Activated naive CD4-positive, alpha-beta T cell treated with anti-CD3 and anti-CD28 coated beads for 36 hours (primary cell): ENCODE results near the gene CERT1. TPM values are rescaled to one million over a fixed set of nuclear protein-coding genes. Genes with fewer than 3 reads are reported as not detected.

ENCODE experiments used
- CTCF ChIA-PET: fragments of 350-600 bp; sonication (Branson Sonifier 250); formaldehyde crosslinking; loops from one replicate; lab custom pipeline; 2021; ENCODE audit warnings: antibody characterized with exemption; lab: Charles Lee
- DNase-seq: peaks from one replicate; pipeline ENCODE4 v3.0.0-alpha.2; 2020
- H3K27ac Mint-ChIP-seq: one replicate; pipeline ENCODE4 v1.8.0; 2021; ENCODE audit warnings: mild to moderate bottlenecking, mixed read lengths
- H3K27me3 Mint-ChIP-seq: one replicate; pipeline ENCODE4 v1.8.0; 2021; ENCODE audit warnings: low read depth, mixed read lengths
- H3K36me3 Mint-ChIP-seq: one replicate; pipeline ENCODE4 v1.8.0; 2021; ENCODE audit warnings: low read depth, mixed read lengths
- H3K4me1 Mint-ChIP-seq: one replicate; pipeline ENCODE4 v1.8.0; 2021; ENCODE audit warnings: low read depth, mixed read lengths
- H3K4me3 Mint-ChIP-seq: one replicate; pipeline ENCODE4 v1.8.0; 2021; ENCODE audit warnings: mild to moderate bottlenecking, moderate library complexity, mixed read lengths
- H3K9me3 Mint-ChIP-seq: one replicate; pipeline ENCODE4 v1.8.0; 2021; ENCODE audit warnings: mixed read lengths
- intact Hi-C: fragments of 100-400 bp; cut with micrococcal nuclease; formaldehyde crosslinking; loops from one replicate; pipeline ENCODE4 v1.15.1; 2023
- total RNA-seq, 2 experiments: library from RNA; stranded (reverse); gene quantifications; one replicate each; pipeline ENCODE4 v1.2.3, GENCODE V29; 2021

The CERT1 gene
- total RNA-seq, 2 experiments from 2014 or later, result 17.1 to 18.5 TPM

DNA sequence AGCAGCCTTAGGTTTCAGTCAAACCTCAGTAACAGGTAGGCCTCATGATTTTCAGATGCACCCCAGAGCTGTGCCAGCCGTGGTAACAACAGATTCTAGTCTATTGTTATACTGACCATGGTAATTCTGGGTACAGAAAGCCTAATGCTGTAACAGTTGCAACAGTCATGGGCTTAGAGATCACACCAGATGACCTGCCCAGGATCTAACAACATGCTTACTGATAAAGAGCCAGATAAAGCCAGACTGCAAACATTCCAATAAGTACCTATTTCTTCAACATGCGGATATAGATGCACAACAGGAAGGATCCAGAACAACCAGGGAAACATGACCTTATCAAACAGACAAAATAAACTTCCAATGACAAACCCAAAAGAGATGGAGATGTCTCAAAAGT lies 42.8 kb downstream of the CERT1 start:
- no peak overlapping the region for H3K4me3 Mint-ChIP-seq
- no peak for DNase-seq
- intact Hi-C loops, result no loop called here
- peaks cover 24% of the 10 kb centered on the region for H3K9me3 Mint-ChIP-seq
- H3K27me3 Mint-ChIP-seq, result no peaks in the 10 kb centered on the region
- CTCF ChIA-PET, result no interaction called here
- H3K27ac Mint-ChIP-seq, result no peak overlapping the region
- peaks cover 30% of the 10 kb centered on the region for H3K4me1 Mint-ChIP-seq
- peaks cover 28% of the 10 kb centered on the region for H3K36me3 Mint-ChIP-seq

DNA sequence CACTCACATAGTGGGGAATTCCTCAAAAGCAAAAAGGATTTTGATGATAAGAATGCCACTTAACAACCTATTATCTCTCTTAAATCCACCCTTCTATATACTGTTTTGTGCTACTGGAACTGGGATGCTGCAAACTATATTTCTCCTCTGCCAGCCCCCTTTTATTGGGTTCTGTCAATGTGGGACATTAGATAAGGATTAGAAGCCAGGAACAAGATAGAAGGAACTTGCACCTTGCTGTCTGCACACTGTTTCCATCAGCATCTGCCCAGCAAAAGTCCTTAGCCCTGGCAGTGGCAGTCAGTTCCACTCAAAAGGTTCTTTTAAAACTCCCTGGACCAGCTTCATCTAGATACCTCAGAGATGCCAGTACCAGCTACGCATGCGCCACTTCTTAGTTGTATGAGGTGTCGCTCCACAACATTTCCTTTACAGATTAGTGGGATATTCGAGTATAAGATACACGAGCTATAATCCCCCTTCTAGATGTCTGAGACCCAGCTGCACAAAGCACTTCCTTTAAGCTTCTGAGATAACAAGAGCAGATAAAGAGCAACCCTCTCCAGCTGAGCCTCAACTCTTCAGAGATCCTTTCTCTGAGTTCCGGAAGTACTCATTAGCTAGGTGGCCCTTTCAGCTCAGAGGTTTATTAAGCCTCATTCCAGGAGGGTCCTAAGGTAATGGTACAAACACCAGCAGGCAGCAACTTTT lies 45.3 kb downstream of the CERT1 start:
- CTCF ChIA-PET, result interaction anchor here (1.0 kb wide), 1 partner anchor 10 kb away, joined by 3 read pairs; no protein-coding TSS in a partner anchor
- H3K27ac Mint-ChIP-seq, result no peak overlapping the region

GRCh38 chr5:75465480-75465879 lies 45.9 kb downstream of the CERT1 start:
- H3K4me1 Mint-ChIP-seq, result peaks cover 45% of the 10 kb centered on the region
- H3K4me3 Mint-ChIP-seq, result no peak overlapping the region
- no peak overlapping the region for H3K27ac Mint-ChIP-seq
- H3K9me3 Mint-ChIP-seq, result peaks cover 18% of the 10 kb centered on the region
- CTCF ChIA-PET, result interaction anchor here (1.0 kb wide), 1 partner anchor 9 kb away, joined by 3 read pairs; no protein-coding TSS in a partner anchor
- peaks cover 15% of the 10 kb centered on the region for H3K36me3 Mint-ChIP-seq
- DNase-seq, result no peak
- H3K27me3 Mint-ChIP-seq, result no peaks in the 10 kb centered on the region
- intact Hi-C loops, result no loop called here

More for the DNA sequence above, 45.3 kb downstream of the CERT1 start:
- Mint-ChIP-seq H3K4me3 (no peak overlapping the region), H3K9me3 (peaks cover 24% of the 10 kb centered on the region), H3K36me3 (peaks cover 22% of the 10 kb centered on the region), H3K4me1 (peaks cover 42% of the 10 kb centered on the region), H3K27me3 (no peaks in the 10 kb centered on the region)
- no peak for DNase-seq
- intact Hi-C loops, result no loop called here

GRCh38 chr5:75463726-75464125 lies 47.7 kb downstream of the CERT1 start:
- Mint-ChIP-seq H3K36me3 (peaks cover 9% of the 10 kb centered on the region), H3K4me1 (peaks cover 45% of the 10 kb centered on the region), H3K9me3 (peaks cover 6% of the 10 kb centered on the region), H3K4me3 (no peak overlapping the region), H3K27ac (no peak overlapping the region), H3K27me3 (no peaks in the 10 kb centered on the region)
- CTCF ChIA-PET, result no interaction called here
- intact Hi-C loops, result no loop called here
- no peak for DNase-seq

GRCh38 chr5:75461679-75462078 lies 49.8 kb downstream of the CERT1 start:
- H3K36me3 Mint-ChIP-seq, result peaks cover 12% of the 10 kb centered on the region
- intact Hi-C loops, result loop anchor here (1.0 to 2.0 kb wide), 2 partner anchors 49 to 106 kb away; partner anchors contain the start of genes CERT1 and POLK
- no peak for DNase-seq
- H3K4me1 Mint-ChIP-seq, result peaks cover 38% of the 10 kb centered on the region
- H3K4me3 Mint-ChIP-seq, result no peak overlapping the region
- H3K27ac Mint-ChIP-seq, result no peak overlapping the region
- no peaks in the 10 kb centered on the region for H3K9me3 Mint-ChIP-seq
- CTCF ChIA-PET, result interaction anchor here (0.6 to 0.7 kb wide), 3 partner anchors 14 to 81 kb away, joined by 3 to 8 read pairs (median 3); no protein-coding TSS in a partner anchor
- H3K27me3 Mint-ChIP-seq, result no peaks in the 10 kb centered on the region

DNA sequence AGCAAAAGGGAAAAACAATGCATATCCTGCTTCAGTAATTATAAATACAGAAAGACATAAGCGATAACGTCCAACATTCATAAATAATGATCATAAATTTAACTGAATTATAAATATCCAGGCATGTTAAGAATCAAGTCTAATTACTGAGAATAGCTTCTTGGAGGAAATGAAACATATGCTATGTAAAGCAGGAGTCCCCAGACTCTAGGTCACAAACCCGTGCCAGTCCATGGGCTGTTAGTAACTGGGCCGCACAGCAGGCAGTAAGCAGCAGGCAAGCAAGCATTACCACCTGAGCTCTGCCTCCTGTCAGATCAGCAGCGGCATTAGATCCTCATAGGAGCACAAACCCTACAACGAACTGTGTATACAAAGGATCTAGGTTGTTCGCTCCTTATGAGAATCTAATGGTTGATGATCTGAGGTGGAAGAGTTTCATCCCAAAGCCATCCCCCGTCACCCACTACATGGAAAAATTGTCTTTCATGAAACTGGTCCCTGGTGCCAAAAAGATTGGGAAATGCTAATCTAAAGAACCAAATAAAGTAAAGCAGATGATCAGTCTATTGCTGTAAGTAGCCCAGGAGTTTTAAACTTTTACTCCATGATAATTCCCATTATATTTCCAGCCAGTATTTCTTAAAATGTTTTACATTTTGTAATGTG lies 50.4 kb downstream of the CERT1 start:
- DNase-seq, result no peak
- no peak overlapping the region for H3K27ac Mint-ChIP-seq
- intact Hi-C loops, result loop anchor here (1.0 to 2.0 kb wide), 2 partner anchors 50 to 106 kb away; partner anchors contain the start of genes CERT1 and POLK
- H3K36me3 Mint-ChIP-seq, result peaks cover 12% of the 10 kb centered on the region
- H3K4me3 Mint-ChIP-seq, result no peak overlapping the region
- H3K9me3 Mint-ChIP-seq, result no peaks in the 10 kb centered on the region
- H3K27me3 Mint-ChIP-seq, result no peaks in the 10 kb centered on the region
- CTCF ChIA-PET, result interaction anchor here (0.6 to 0.7 kb wide), 4 partner anchors 12 to 59 kb away, joined by 3 to 8 read pairs (median 4); no protein-coding TSS in a partner anchor
- H3K4me1 Mint-ChIP-seq, result peaks cover 33% of the 10 kb centered on the region

GRCh38 chr5:75460532-75460931 lies 50.9 kb downstream of the CERT1 start:
- DNase-seq, result no peak
- CTCF ChIA-PET, result interaction anchor here (0.6 to 0.7 kb wide), 2 partner anchors 11 to 32 kb away, joined by 3 to 4 read pairs; no protein-coding TSS in a partner anchor
- Mint-ChIP-seq H3K9me3 (no peaks in the 10 kb centered on the region), H3K36me3 (peaks cover 17% of the 10 kb centered on the region), H3K4me1 (peaks cover 28% of the 10 kb centered on the region), H3K27ac (no peak overlapping the region), H3K27me3 (no peaks in the 10 kb centered on the region), H3K4me3 (no peak overlapping the region)
- intact Hi-C loops, result loop anchor here (2.0 kb wide), 1 partner anchor 50 kb away; the partner anchor contains the start of genes CERT1 and POLK

- no peak for DNase-seq
- no peaks in the 10 kb centered on the region for H3K9me3 Mint-ChIP-seq
- H3K27ac Mint-ChIP-seq, result no peak overlapping the region
- H3K27me3 Mint-ChIP-seq, result no peaks in the 10 kb centered on the region
- H3K4me1 Mint-ChIP-seq, result peaks cover 15% of the 10 kb centered on the region
- CTCF ChIA-PET, result interaction anchor here (0.7 kb wide), 1 partner anchor 18 kb away, joined by 3 read pairs; no protein-coding TSS in a partner anchor
- no peak overlapping the region for H3K4me3 Mint-ChIP-seq
- intact Hi-C loops, result no loop called here
- H3K36me3 Mint-ChIP-seq, result peaks cover 37% of the 10 kb centered on the region
Measured at GRCh38 chr5:75457691-75458090, 53.7 kb downstream of the CERT1 start.

GRCh38 chr5:75457161-75457560 lies 54.3 kb downstream of the CERT1 start:
- peaks cover 34% of the 10 kb centered on the region for H3K36me3 Mint-ChIP-seq
- H3K27ac Mint-ChIP-seq, result no peak overlapping the region
- intact Hi-C loops, result no loop called here
- no peak overlapping the region for H3K4me3 Mint-ChIP-seq
- no peaks in the 10 kb centered on the region for H3K27me3 Mint-ChIP-seq
- CTCF ChIA-PET, result interaction anchor here (0.7 to 1.0 kb wide), 2 partner anchors 9 to 18 kb away, joined by 3 read pairs; no protein-coding TSS in a partner anchor
- peaks cover 11% of the 10 kb centered on the region for H3K4me1 Mint-ChIP-seq
- no peak for DNase-seq
- H3K9me3 Mint-ChIP-seq, result no peaks in the 10 kb centered on the region

GRCh38 chr5:75450069-75450468 lies 61.4 kb downstream of the CERT1 start:
- Mint-ChIP-seq H3K36me3 (peaks cover 47% of the 10 kb centered on the region), H3K9me3 (peaks cover 16% of the 10 kb centered on the region), H3K27me3 (no peaks in the 10 kb centered on the region), H3K27ac (no peak overlapping the region), H3K4me1 (peaks cover 1% of the 10 kb centered on the region), H3K4me3 (no peak overlapping the region)
- intact Hi-C loops, result no loop called here
- CTCF ChIA-PET, result no interaction called here
- no peak for DNase-seq

DNA sequence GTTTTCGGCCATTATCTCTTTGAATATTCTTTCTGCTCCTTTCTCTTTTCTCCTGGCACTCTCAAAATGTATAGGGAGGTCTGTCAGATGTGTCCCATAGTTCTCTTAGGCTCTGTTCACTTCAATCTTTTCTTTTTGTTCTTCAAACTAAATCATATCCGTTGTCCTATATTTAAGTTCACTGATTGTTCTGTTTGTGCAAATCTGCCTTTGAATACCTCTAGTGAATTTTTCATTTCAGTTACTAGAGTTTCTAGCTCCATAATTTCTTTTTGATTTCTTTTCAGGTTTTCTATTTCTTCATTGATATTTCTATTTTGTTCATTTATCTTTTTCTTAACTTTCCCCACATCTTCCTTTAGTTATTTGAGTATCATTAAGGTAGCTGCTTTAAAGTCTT lies 65.4 kb downstream of the CERT1 start:
- Mint-ChIP-seq H3K4me1 (no peaks in the 10 kb centered on the region), H3K27me3 (no peaks in the 10 kb centered on the region), H3K36me3 (peaks cover 41% of the 10 kb centered on the region), H3K4me3 (no peak overlapping the region), H3K27ac (no peak overlapping the region), H3K9me3 (peaks cover 25% of the 10 kb centered on the region)
- no peak for DNase-seq
- CTCF ChIA-PET, result interaction anchor here (0.6 kb wide), 1 partner anchor 30 kb away, joined by 3 read pairs; no protein-coding TSS in a partner anchor
- intact Hi-C loops, result no loop called here

DNA sequence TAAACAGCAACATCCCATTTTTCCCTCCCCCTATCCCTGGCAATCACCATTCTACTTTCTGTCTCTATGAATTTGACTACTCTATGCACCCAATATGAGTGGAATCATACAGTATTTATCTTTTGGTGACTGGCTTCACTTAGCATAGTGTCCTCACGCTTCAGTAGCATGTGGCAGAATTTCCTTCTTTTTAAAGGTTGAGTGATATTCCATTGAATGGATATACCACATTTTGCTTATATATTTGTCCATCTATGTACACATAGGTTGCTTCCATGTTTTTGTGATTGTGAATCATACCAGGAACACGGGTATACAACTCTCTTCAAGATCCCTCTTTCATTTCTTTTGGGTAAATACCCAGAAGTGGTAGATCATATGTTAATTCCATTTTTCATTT lies 69.9 kb downstream of the CERT1 start:
- H3K4me1 Mint-ChIP-seq, result no peaks in the 10 kb centered on the region
- no peak overlapping the region for H3K4me3 Mint-ChIP-seq
- intact Hi-C loops, result no loop called here
- no peaks in the 10 kb centered on the region for H3K27me3 Mint-ChIP-seq
- H3K36me3 Mint-ChIP-seq, result peaks cover 21% of the 10 kb centered on the region
- H3K27ac Mint-ChIP-seq, result no peak overlapping the region
- H3K9me3 Mint-ChIP-seq, result peaks cover 13% of the 10 kb centered on the region
- DNase-seq, result no peak
- CTCF ChIA-PET, result no interaction called here
